ENCODE measurements around the gene ERC2.

Gene ERC2

DNA sequence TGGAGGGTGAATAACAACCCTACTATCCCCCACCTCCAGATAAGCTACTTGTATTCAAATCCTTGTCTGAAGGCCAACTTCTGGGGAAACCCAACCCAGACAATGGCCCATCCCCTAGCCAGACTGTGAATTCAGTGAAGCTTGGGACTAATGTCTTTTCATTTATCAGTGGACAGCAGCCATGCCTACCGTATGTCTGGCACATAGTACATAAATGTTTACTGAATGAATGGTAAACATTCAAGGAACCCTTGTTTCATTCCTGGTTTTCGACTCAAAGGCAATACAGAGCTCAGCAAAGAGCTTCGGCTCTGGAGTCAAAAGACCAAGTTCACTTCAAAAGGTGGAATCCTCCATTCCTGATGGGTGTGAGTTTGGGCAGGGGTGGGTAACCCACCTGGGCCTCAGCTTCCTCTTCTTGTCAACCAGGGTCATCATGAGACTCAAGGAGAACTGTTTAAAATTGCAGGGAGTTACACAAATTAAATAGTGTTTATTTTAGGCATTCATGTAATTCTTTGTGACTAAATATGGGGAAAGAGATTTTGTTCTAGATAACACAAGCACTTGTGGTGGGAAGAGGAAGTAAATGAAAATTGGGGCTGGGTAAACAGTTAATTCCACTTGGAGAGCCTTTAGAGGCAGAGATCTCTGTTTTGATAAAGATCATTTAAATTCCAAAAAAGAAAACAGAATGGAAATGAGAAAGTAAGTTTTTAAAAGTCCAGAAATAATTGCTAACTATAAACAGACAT is 677.5 kb downstream of the ERC2 start:
- DNase-seq (ENCODE audit: low read depth): no peak

DNA sequence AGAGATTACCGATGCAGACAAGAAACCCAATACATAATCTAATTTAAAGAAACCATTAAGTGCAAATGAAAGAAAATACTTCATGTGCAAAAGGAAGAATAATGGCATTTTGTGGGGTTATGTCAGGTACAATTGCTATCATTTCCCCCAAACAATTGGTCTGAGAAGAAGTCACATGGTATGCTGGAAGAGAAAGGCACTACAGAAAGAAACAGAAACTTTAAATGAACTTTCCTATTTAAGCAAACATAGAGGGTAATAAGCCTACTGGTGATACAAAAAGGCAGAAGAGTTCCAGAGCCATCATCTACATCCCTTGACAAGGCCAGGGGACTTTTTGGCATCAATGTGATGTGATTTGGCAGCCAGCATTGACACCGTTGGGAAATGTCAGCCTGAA is 678.8 kb downstream of the ERC2 start:
- no peak for DNase-seq (ENCODE audit: low read depth)

DNA sequence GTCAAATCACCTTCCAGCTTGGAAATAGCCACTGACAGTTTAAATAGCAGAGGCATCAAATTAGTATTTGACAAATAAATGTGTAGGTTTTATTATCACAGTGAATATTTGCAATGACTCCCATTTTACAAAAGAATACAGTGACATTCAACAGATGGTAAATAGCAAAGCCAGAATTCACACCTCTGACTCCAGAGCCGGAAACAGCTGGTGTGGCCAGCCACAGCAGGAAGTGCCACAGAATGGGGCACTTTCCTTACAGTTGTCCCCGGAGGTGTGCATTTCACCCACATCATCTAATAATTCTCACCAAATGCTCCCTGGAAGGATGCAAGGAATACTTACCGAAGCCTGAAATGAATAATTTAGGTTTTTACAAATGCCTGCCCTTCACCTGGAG is 685.5 kb downstream of the ERC2 start:
- no peak for DNase-seq (ENCODE audit: low read depth)

DNA sequence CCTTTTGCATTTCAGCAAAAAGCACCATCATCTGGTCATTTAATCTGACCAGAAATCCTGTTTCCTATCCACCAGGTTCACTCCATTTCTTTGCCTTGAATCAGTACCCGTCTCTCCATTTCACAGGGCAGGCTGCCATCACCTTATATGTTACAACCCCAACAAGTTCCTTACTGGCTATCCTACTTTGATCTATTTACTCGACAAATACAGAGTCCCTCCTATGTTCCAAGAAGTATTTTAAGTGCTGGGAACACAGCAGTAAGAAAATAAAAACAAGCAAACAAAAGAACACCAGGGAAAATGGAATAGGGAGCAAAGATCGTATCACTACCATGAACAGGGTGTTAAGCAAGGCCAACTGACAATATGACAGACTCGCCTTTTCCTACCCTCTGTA is 685.9 kb downstream of the ERC2 start:
- no peak for DNase-seq (ENCODE audit: low read depth)

DNA sequence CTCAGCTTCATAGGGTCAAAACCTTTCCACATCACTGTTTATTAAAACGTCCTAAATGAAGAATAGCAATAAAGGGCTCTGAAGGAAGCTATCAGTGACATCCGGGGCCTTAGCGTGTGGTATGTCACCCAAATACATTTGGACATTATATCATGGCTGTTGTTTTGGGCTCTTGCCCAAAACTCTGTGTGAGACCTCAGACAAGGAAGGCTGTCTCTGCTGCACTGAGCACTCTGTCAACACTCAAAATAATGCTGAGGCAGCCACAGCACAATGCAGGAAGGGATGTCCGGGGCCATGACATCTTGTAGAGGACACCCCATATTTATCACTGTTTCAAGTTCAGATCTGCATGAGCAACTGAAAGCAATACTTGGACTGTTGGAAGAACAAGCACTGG is 687.4 kb downstream of the ERC2 start:
- DNase-seq (ENCODE audit: low read depth): no peak

DNA sequence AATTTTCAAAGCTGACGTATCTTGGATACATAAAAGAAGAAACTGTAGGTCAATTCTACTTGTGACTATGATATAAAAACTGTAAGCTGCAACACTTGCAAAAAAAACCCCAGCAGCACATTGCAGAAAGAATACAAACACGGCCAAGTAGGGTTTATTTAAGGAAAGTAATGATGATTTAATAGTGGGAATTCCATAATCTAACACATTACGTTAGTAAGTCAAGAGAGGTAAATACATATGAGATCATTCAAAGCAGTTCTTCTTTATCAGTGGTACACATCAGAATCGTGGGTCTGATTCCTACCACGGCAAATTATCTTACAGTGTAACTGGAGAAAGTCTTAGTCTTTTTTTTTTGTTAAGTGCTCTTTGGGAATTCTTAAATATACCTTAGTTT is 688.7 kb downstream of the ERC2 start:
- DNase-seq (ENCODE audit: low read depth): no peak

DNA sequence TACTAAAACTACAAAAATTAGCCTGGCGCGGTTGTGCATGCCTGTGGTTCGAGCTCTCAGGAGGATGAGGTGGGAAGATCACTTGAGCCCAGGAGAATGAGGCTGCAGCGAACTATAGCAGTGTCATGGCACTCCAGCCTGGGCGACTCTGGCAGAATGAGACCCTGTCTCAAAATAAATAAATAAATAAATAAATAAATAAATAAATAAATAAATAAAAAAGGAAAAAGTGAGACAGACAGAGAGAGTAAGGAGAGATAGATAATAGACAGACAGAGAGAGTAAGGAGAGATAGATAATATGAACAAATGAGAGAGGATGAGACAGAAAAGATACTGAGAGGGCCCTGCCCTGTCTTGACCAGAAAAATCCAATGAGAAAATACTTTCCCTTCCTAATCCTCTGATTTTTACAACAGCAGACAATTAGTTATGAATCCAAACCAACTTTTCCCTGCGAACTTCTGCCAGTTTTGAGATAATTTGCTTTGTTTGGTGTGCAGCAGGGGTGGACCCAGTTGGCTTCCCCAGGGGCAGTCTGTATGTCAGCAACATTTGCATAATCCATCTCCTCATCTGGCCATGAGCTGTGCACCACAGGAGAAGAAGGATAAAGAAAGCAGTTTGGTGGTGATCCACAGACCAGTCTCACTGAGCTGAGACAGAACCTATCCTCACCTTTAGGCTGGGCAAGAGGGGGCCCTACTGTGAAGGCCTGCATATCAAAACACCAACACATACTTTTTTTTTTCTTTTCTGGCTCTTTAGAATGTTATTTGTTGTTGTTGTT is 692.7 kb downstream of the ERC2 start:
- no peak for DNase-seq (ENCODE audit: low read depth)

DNA sequence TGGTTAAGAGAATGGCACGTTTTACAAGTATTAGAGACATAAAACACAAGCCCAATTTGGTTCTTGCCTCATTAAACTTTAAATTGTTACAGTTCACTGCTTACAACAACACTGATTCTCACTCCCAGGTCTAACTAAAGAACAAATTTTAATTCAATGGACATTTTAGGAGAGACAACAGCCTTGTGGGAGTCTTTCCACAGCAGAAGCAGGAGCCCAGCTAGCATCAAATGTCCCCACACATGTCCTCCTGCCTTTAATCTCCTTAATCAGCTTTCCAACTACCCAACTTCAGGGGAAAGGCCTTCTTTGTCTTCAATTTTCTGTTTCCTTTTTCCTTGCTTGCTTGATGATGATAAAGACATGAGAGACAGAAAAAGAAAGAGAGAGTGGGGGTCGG is 693.4 kb downstream of the ERC2 start:
- DNase-seq (ENCODE audit: low read depth): no peak

DNA sequence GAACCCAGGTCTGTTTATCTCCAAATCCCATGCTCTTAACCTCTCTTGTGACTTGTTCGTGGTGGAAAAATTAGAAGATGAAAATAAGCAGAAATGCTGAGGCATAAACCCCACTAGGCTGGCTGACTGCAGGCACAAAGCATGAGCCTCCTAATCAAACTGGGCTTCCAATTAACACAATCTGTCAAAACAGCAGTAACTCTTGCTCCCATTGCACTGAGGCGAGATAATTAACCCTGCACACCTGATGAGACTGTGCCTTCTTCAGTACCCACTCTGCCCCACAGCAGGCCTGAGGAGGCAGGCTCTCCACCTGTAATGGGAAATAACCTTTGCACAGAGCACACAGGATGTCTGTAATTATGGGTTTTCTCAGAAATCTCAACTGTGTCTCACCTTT is 696.8 kb downstream of the ERC2 start:
- DNase-seq (ENCODE audit: low read depth): no peak

DNA sequence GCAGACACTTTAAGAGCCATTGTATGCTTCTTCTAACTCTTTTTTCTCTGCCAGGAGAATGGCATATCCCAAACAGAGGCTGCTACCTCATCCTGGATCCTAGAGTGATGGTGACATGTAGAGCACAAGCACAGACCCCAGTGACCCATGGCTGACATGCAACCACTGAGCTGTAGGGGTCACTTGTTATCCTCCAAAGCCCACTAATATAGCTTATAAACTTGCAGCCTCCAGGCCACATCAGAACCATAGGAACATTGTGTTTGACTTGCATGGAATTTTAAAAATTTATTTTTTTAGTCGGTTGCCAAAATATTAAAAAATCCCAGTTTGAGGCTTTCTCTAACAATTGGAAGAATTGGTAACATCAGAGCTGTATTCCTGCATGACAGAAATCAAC is 698.2 kb downstream of the ERC2 start:
- no peak for DNase-seq (ENCODE audit: low read depth)

DNA sequence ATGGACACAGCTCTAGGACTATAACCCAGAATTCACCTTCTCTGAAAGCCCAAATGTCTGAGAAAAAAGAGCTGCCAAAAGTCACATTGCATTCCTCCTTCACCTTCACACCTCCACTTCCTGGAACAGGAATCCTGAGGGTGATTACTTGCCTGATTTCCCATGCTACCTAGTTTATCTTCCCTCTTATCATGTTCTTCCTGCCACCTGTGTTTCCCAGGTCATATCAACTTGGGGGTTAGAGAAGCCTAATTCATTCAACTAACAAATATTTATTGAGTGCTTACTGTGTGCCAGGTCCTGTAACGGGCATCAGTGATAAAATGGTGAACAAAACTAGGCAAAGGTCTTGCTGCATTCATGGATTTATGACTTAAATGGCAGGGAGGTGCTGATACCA is 701.5 kb downstream of the ERC2 start:
- no peak for DNase-seq (ENCODE audit: low read depth)

DNA sequence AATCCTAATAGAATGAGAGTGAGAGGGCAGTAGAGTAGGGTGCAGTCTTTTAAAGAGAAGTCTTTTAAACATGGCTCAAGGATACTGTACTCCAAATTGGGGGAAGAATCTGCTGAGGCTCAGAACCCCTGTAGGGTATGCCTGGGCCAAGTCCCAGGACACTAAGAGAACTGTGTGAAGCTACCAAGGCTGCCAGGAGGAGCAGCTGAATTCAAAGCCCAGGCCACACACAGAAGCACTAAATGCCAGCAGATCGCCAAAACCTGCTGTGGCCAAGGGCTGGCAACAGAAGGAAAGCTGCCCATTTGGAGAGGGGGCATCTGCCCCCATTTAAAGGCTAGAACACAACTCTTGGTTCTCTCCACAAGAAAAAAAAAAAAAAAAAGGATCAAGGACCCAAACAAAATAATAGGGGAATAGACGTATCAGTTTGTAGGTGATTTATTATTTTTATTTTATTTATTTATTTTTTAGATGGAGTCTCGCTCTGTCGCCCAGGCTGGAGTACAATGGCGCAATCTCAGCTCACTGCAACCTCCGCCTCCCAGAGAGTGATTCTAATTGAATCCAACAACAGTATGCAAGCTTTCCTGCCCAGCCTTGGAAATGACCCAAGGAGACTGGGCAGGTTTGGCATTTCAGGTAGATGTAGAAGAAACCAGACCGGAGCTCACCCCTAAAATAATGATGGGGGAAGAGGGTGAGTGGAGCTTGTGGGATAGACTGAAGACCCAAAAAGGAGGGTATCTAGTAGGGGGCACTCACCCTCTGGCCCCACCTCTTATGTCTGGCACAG is 702.2 kb downstream of the ERC2 start:
- DNase-seq (ENCODE audit: low read depth): no peak

DNA sequence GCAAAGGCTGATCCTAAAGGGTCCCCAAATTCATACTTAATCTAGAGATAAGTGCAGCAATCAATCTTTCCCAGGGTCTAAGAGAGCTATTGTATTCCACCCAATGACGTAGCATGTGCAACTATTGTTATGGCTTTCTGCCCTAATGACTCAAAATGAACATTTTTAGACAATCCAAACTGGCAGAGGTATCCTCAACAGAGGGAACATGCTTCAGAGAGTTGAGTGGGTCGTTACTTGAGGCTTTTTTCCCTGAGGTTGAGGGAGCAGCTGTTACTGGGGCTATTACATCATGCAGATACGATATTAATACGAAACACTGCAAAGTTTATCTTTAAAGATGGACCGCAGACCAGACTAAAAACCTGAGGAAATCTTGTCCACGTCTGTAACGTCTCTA is 702.9 kb downstream of the ERC2 start:
- no peak for DNase-seq (ENCODE audit: low read depth)

DNA sequence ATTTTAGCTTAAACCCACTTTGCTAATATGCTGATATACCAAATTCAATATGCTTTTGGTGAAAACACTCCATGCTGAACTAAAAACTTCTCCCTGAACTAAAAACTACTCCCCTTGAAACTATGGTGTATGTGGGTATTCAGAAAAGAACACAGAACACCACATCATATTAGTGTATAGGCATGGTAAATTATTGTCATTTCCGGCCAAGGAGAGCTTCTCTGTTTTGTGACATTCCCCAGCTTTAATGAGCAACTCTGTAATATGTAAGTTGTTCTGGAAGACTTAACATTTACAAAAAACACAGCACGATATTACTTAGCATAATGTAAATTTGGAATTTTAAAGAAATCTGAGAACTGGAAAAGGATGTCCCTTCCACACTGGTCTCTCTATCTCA is 711.3 kb downstream of the ERC2 start:
- DNase-seq (ENCODE audit: low read depth): no peak

DNA sequence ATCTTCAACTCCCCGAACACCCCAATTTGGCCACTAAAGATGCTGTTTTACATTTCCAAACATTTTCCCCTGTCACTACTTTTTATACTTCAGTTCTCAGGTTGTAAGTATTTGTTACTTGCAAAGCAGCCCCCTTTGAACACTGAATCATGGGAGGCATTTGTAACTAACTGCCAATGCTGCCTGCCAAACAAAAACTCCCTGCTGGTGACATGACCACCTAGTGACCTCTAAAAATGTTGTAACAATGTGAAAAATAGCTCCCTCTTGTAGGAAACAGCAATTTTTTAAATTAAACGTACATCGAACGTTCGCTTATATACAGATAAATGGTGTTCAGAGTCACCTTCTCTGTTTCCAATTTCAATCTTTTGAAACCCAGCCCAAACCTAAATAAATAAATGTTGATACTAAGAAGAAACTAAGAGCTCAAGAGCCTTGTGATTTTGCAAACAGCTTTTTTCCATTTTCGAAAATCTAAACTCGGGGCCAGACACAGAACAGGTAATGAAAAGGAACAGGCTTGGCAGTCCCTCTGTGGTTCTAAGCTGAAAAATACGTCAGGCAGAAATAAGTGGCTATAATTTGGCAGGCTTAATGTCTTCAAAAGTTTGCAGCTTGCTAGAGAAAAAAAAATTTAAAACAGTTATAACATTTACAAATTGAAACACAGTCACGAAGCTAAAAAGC is 712.6 kb downstream of the ERC2 start:
- no peak for DNase-seq (ENCODE audit: low read depth)

DNA sequence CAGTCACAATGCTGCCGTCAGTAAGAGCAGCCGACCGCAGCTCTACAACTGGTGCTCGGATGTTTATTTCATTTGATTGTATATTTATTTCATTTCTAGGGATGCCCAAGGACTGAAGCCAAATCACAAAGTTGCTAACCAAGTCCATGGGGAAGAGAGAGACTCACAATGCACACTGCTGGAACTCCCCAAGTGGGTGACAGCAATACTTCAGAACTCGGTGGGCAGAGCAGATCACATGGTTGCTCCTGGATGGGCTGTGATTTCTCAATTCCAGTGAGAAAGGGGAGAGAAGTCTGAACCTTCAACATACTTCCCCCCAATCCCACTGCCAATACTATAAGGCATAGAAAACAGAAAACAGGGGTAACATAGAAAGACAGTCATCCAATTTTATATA is 715.4 kb downstream of the ERC2 start:
- DNase-seq (ENCODE audit: low read depth): no peak

DNA sequence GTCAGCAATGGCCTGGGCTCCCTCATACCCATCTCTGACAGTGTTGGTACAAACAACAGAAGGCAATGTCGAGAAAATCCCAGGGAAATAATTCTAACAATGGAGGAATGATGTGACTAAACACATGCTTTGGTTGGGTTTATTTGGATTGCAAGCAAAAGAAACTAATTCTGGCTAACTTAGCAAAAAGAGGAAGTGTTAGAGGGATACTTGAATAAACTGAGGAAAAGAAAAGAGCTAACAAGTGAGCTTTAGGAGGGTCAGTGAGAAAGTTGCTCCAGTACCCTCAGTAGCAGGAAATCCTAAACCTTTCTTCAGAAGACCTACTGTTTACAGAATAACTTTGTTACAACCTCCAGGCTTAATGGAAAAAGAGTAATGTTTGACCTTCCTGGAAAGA is 716.5 kb downstream of the ERC2 start:
- DNase-seq (ENCODE audit: low read depth): no peak

DNA sequence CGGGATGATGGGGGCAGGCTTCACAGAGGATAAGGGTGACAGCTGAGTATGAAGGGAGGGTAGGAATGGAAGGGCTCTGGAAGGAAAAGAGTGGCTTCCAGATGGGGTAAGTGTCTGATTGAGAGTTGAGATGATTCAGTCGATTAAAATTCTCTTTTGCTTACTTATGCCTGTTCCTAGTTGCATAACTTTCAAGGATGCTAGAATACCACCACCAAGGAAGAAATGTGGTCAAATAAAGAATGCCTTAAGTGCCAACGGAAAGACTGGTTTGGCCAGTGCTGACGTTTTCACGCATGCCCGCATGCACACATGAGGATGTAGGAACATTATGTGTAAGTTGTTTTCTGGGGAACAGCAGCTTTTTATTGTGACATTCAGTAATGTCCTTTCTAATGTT is 717.7 kb downstream of the ERC2 start:
- peak; percentile 58 for DNase-seq (ENCODE audit: low read depth)

DNA sequence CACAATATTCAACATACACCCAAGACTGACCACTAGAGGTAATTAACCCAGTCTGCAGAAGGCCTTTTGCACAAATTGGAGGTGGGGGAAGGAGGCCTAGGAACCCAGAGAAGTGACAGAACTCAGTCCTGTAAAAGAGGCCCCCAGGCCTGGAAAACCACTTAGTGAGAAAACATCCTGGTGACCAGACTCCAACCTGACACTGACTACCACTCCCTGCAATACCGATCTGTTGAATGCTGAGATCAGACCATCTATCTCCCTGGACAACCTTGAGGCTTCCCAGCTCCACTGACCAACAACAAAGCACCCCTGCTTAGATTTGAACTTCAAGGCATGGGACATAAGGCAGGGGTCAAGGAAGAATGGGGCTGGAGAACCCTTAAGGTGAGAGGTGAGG is 719.2 kb downstream of the ERC2 start:
- DNase-seq (ENCODE audit: low read depth): no peak

DNA sequence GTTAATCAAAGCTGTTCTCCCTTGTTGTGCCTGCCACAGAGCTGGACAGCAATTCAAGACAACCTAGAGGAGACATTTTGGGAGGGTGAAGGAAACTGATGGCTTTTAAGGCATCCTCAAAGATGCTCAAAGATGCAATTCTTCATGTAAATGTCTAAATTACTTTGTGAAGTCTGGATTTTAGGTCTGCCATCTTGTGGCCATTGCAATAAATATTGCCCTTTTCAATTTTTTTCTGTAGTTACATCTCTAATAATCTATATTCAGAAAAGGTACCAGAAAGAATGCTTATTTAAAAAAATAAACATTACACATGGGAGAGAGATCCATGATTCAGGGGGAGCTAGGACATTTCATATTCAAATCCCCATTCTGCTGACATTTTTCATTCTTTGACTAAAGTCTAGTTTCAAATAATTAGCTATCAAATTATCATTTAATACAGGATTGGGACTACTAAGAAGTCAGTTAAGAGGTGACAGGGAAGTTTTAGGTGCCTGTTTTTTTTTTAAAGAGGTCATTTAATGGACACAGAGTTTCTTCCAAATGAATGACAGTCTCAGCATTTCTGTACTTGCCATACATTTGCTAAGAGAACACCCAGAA is 721.4 kb downstream of the ERC2 start:
- peak; percentile 2 for DNase-seq (ENCODE audit: low read depth)

DNA sequence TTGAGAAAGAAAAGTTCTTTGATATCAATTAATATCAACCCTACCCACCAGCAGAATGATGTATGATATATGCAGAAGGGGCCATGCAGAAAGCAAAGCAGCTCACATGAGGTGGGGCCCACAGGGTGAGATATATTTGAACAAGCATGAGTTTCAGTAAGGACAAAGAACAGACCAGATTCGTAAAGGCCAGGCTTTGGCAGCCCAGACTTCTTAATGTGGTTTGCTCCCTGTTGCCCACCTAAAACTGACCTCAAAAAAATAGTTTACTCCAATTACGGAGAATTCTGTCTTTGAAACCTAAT is 725.5 kb downstream of the ERC2 start:
- DNase-seq (ENCODE audit: low read depth): no peak

Measured in stromal cell of bone marrow (primary cell).